ENCODE results near the gene DCTPP1. TPM values are rescaled to one million over a fixed set of nuclear protein-coding genes. Genes with fewer than 3 reads are reported as not detected.

The DCTPP1 gene
- total and polyA plus RNA-seq, 2 of the 13 experiments (the other 11 are each of a cell fraction or from before 2014, with no cell fraction given): 54.8 to 74.4 TPM

DNA sequence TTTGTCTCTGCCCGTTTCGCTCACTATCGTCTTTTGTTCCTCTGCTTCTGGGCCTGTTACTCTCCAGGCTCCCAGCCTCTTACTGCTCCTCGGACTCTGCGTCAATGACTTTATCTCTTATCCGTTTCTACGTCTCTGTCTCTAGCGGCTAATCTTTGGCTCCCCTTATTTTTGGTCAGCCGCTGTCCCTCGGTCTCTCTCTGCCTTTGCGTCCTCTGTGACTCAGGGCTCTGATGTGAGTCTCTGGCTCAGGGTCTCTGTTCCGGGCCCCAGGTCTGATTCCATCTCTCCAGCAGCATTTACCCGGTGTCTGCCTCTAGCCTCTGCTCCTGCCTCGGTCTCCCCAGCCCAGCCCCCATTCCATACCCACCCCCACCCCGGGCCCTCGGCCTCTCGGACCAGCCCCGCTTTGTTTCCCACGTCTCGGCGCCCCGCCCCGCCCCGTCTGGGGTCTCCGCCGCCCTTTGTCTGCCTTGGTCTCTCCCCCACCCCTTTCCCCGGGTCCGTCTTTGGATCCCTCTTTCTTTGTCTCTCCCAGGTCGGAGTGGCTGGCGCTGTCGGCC, 35.2 kb downstream of the DCTPP1 start (continued):
- TF ChIP-seq, protein P1, sequence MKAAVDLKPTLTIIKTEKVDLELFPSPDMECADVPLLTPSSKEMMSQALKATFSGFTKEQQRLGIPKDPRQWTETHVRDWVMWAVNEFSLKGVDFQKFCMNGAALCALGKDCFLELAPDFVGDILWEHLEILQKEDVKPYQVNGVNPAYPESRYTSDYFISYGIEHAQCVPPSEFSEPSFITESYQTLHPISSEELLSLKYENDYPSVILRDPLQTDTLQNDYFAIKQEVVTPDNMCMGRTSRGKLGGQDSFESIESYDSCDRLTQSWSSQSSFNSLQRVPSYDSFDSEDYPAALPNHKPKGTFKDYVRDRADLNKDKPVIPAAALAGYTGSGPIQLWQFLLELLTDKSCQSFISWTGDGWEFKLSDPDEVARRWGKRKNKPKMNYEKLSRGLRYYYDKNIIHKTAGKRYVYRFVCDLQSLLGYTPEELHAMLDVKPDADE (CRISPR knock-in tag; IDR thresholded peaks at IDR 0.05): no peak
- TF ChIP-seq ASH2L (IDR thresholded peaks at IDR 0.05; ENCODE audit: insufficient read length, low read depth, low read length) (peak; percentile 18), FOXA3 (CRISPR knock-in tag; IDR thresholded peaks at IDR 0.05) (no peak), SYNCRIP (IDR thresholded peaks at IDR 0.05; ENCODE audit: insufficient read depth, low read depth, low read length) (no peak), ZNF510 (CRISPR knock-in tag; IDR thresholded peaks at IDR 0.05; ENCODE audit: low read depth) (no peak), TBX2 (CRISPR knock-in tag; IDR thresholded peaks at IDR 0.05; ENCODE audit: borderline replicate concordance) (peak; percentile 51), ZNF274 (CRISPR knock-in tag; IDR thresholded peaks at IDR 0.05) (peak; percentile 65; the same call in 1 of the 2 replicates), FOSL1 (CRISPR knock-in tag; IDR thresholded peaks at IDR 0.05; ENCODE audit: borderline replicate concordance) (no peak), SNAI1 (CRISPR knock-in tag; IDR thresholded peaks at IDR 0.05; ENCODE audit: borderline replicate concordance) (no peak), ZNF672 (CRISPR knock-in tag; IDR thresholded peaks at IDR 0.05) (0 out of 2 replicates have a peak, but pooled peaks have one; percentile 10), TEAD2 (CRISPR knock-in tag; IDR thresholded peaks at IDR 0.05) (no peak), BRD4 (CRISPR knock-in tag; IDR thresholded peaks at IDR 0.05) (peak; percentile 19), ZNF251 (CRISPR knock-in tag; IDR thresholded peaks at IDR 0.05) (0 out of 2 replicates have a peak, but pooled peaks have one; percentile 29), ZNF138 (CRISPR knock-in tag; IDR thresholded peaks at IDR 0.05; ENCODE audit: low read depth) (peak; percentile 53; the same call in 1 of the 2 replicates), ATF1 (CRISPR knock-in tag; IDR thresholded peaks at IDR 0.05) (no peak), EP300 (IDR thresholded peaks at IDR 0.05; ENCODE audit: low read depth in 2 of 2, low read length in 2 of 2) (no peak), EP300 (CRISPR knock-in tag; IDR thresholded peaks at IDR 0.05; ENCODE audit: borderline replicate concordance) (no peak), MTA1 (CRISPR knock-in tag; IDR thresholded peaks at IDR 0.05; ENCODE audit: borderline replicate concordance) (no peak), ZNF839 (CRISPR knock-in tag; IDR thresholded peaks at IDR 0.05; ENCODE audit: borderline replicate concordance) (0 out of 2 replicates have a peak, but pooled peaks have one; percentile 32), ZNF484 (CRISPR knock-in tag; IDR thresholded peaks at IDR 0.05; ENCODE audit: borderline replicate concordance, low read depth) (no peak)
- TF ChIP-seq, protein P2, sequence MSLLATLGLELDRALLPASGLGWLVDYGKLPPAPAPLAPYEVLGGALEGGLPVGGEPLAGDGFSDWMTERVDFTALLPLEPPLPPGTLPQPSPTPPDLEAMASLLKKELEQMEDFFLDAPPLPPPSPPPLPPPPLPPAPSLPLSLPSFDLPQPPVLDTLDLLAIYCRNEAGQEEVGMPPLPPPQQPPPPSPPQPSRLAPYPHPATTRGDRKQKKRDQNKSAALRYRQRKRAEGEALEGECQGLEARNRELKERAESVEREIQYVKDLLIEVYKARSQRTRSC (CRISPR knock-in tag; IDR thresholded peaks at IDR 0.05; ENCODE audit: low read depth): no peak
- TF ChIP-seq, protein P3, sequence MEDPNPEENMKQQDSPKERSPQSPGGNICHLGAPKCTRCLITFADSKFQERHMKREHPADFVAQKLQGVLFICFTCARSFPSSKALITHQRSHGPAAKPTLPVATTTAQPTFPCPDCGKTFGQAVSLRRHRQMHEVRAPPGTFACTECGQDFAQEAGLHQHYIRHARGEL (CRISPR knock-in tag; IDR thresholded peaks at IDR 0.05): 0 out of 2 replicates have a peak, but pooled peaks have one; percentile 56
- TF ChIP-seq, protein P4, sequence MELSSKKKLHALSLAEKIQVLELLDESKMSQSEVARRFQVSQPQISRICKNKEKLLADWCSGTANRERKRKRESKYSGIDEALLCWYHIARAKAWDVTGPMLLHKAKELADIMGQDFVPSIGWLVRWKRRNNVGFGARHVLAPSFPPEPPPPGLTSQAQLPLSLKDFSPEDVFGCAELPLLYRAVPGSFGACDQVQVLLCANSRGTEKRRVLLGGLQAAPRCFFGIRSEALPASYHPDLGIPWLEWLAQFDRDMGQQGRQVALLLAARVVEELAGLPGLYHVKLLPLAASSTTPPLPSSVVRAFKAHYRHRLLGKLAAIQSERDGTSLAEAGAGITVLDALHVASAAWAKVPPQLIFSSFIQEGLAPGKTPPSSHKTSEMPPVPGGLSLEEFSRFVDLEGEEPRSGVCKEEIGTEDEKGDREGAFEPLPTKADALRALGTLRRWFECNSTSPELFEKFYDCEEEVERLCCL (CRISPR knock-in tag; IDR thresholded peaks at IDR 0.05; ENCODE audit: borderline replicate concordance): no peak
- TF ChIP-seq, protein P5, sequence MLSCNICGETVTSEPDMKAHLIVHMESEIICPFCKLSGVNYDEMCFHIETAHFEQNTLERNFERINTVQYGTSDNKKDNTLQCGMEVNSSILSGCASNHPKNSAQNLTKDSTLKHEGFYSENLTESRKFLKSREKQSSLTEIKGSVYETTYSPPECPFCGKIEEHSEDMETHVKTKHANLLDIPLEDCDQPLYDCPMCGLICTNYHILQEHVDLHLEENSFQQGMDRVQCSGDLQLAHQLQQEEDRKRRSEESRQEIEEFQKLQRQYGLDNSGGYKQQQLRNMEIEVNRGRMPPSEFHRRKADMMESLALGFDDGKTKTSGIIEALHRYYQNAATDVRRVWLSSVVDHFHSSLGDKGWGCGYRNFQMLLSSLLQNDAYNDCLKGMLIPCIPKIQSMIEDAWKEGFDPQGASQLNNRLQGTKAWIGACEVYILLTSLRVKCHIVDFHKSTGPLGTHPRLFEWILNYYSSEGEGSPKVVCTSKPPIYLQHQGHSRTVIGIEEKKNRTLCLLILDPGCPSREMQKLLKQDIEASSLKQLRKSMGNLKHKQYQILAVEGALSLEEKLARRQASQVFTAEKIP (CRISPR knock-in tag; IDR thresholded peaks at IDR 0.05; ENCODE audit: borderline replicate concordance): no peak

Measured in HepG2 (cell line).